NCI-H1694 treated with DMSO at 0.1 percent for 48 hours (cell line): Measurements from ENCODE around the gene USP49.

ENCODE experiments used
- DNase-seq: peaks from one replicate; lab custom pipeline; 2025; lab: John Stamatoyannopoulos, UW

The USP49 gene

DNA sequence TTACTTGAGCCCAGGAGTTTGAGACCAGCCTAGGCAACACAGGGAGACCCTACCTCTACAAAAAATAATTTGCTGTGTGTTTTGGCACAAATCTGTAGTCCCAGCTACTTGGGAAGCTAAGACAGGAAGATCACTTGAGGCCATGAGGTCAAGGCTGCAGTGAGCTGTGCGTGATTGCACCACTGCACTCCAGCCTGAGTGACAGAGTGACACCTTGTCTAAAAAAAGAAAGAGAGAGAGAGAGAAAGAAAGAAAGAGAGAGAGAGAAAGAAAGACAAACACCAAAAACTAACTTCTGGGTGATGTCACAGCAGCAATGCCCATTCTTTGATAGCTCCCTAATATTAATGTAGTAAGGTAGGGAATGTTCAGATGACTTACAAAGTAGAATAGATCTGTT, 20.4 kb downstream of the USP49 start:
- DNase-seq, result no peak

- no peak for DNase-seq
Observed at GRCh38 chr6:41872147-41872546, 23.0 kb downstream of the USP49 start.

DNA sequence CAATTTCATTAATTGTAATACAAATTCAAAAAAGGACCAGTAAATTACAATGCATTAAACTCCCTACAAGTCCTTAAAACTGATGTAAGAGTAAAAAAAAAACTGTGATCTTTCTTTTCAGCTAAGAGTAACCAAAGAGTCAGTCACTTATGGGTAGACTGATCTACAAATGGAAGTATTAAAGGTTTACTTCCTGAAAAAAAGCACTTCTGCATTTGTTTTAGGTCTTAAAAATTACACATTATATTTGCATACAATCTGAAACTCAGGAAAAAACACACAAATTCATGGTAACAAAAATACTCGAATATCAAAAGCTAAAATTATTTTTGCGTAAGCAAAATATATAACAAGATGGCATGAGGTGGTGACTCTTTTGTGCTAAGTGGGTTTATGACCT, 23.5 kb downstream of the USP49 start:
- no peak for DNase-seq

- DNase-seq, result no peak
Observed at GRCh38 chr6:41859356-41859755, 35.8 kb downstream of the USP49 start.

GRCh38 chr6:41858703-41859102, 36.5 kb downstream of the USP49 start:
- no peak for DNase-seq

GRCh38 chr6:41850861-41851260, 44.3 kb downstream of the USP49 start:
- DNase-seq, result no peak

DNA sequence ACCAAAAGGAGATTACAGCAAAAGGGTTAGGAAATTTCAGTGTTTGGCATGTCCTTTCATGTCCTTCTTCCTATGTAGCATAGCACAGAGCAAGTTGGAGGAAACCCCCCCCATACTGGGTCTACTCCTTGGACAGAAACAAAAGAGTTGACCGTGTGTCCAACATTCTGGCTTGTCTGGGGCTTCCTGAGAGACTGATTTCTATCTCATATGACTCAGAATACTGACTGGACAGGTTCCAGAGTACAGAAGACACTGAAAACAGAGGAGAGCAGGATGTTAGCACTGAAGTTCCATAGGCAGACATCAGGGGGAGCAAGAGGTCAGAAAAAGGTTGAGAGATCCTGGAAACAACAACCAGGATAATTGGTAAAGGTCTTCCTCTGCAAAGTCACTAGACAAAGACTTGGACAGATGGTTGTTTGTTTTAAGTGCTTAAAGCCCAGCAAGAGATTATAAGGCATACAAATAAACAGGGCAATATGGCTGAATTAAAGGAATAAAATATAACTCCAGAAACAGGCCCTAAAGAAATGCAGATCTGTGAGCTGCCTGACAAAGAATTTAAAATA, 48.4 kb downstream of the USP49 start:
- DNase-seq, result peak; percentile 53

DNA sequence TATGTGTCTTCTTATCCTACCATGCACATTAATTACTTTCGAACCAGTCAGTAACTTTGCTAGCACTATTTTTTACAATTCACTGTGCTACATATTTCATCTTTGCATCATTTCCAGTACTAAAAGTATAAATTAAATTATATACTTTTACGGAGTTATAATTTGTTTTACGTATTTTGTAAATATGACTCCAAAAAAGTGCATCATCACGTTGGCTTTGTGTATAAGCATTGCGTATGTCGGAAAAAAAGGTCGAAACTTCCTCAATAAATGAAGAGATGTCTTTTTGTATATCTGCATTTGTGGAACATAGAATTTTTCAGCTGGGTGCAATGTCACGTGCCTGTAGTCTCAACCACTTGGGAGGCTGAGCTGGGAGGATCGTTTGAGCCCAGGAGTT, 52.0 kb downstream of the USP49 start:
- DNase-seq, result no peak

- DNase-seq, result no peak
Observed at GRCh38 chr6:41840326-41840725, 54.8 kb downstream of the USP49 start.

DNA sequence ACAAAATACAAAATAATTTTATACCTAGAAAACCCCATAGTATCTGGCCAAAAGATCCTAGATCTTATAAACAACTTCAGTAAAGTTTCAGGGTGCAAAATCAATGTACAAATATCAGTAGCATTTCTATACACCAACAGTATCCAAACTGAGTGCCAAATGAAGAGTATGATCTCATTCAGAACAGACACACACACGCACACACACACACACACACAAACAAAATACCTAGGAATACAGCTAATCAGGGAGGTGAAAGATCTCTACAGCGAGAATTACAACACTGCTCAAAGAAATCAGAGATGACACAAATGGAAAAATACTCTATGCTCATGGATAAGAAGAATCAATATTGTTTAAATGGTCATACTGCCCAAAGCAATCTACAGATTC, 58.5 kb downstream of the USP49 start:
- no peak for DNase-seq

- no peak for DNase-seq
Observed at GRCh38 chr6:41836022-41836659, 59.0 kb downstream of the USP49 start.

- DNase-seq, result no peak
Observed at GRCh38 chr6:41832263-41832662, 62.9 kb downstream of the USP49 start.

GRCh38 chr6:41826343-41827022, 68.7 kb downstream of the USP49 start:
- DNase-seq, result no peak

DNA sequence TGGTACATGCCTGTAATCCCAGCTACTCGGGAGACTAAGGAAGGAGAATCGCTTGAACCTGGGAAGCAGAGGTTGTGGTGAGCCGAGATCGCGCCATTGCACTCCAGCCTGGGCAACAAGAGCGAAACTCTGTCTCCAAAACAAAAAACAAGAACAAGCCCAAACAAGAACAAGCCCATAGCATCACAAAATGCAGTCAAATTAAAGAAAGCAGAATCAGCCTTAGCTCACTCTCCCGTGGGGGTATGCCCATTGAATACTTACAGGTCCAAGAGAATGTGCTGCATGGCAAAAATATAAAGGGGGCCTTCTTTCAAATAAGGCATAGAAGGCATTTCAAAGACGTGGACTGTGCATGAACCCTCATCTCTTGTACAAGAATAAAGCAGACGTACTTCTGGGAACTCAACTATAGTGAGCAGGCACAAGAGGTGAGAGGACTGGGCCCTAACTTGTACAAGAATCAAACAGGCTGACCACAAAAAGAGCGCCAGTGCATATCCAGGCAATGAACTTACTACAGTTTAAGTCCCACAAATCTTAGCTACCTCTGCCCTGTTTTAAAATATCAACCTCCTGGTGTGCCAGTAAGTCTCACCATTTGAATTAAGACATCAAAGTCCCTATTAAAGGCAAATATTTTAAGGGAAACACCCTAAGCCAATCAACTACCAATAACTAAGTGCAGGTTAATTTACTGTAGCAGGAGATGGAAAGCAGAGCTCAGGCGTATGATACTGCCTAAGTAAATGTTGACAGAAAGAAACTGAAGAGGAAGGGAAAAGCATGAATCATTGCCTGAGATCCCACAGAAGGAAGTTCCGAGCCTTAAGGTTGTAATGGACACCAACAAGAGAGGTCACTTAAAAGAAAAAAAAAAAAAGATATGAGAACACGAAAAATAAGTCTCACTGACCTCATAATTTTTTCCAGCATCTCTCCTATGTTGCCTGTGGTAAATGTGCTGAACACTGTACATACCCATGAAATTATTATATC, 70.3 kb downstream of the USP49 start:
- DNase-seq, result no peak

GRCh38 chr6:41823178-41823577, 72.0 kb downstream of the USP49 start:
- no peak for DNase-seq

- no peak for DNase-seq
Observed at GRCh38 chr6:41822021-41822420, 73.2 kb downstream of the USP49 start.

DNA sequence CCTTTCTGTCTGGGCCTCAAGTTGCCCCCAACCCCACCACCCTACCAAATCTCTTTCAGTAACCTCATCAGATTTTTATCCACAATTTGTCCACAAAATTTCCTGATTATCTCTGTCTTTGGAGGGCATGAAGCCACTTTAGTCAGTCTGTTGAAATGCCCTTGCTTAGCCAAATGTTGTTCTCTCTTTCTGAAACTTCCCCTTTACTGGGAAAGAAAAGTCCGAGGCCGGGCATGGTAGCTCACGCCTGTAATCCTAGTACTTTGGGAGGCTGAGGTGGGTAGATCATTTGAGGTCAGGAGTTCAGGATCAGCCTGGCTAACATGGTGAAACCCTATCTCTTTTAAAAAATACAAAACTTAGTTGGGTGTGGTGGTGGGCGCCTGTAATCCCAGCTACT, 73.9 kb downstream of the USP49 start:
- DNase-seq, result no peak

GRCh38 chr6:41818271-41819054, 76.7 kb downstream of the USP49 start:
- DNase-seq, result no peak

- no peak for DNase-seq
Observed at GRCh38 chr6:41815587-41815986, 79.6 kb downstream of the USP49 start.

GRCh38 chr6:41814629-41815028, 80.5 kb downstream of the USP49 start:
- DNase-seq, result peak; percentile 47

GRCh38 chr6:41813956-41814355, 81.2 kb downstream of the USP49 start:
- DNase-seq, result no peak

DNA sequence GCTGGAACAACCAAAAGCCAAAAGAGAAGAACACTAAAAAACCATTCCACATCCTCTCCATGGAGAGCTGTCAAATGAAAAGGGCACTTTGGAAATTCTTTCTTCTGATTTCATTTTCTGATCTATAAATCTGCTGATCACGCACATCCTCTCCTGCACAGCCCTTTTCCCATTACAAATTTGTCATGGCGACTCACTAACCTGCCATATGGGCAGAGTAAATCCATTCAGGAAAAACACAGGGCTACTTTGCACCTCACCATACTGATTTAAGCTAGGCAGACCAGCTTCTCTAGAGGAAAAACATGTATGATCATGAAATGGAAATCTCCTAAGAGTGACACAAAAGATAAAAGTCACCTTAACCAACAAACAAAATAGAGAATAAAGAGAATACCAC, 81.7 kb downstream of the USP49 start:
- no peak for DNase-seq
